Stimulated activated CD8-positive, alpha-beta memory T cell treated with anti-CD3 and anti-CD28 coated beads, Interleukin-4, amount 100 ng/mL, for 24 hours (primary cell): ENCODE measurements around the gene HELZ2.

Source experiments
- DNase-seq: peaks from one replicate; pipeline ENCODE4 v3.0.0-alpha.2; 2020; ENCODE audit warnings: low read depth

Gene HELZ2

GRCh38 chr20:63549679-63550282, 24.3 kb downstream of the HELZ2 start:
- no peak for DNase-seq

GRCh38 chr20:63549019-63549418, 25.0 kb downstream of the HELZ2 start:
- no peak for DNase-seq

- DNase-seq: no peak
These were observed 25.5 kb downstream of the HELZ2 start for GRCh38 chr20:63548542-63548941.

- no peak for DNase-seq
These were observed 26.1 kb downstream of the HELZ2 start, which contains the start of gene SRMS for GRCh38 chr20:63547725-63548480. Gene SRMS, minus strand, starts transcription at chr20:63547749. Its CDS starts 286 bp downstream, at chr20:63547463.

GRCh38 chr20:63546956-63547724, 26.9 kb downstream of the HELZ2 start:
- no peak for DNase-seq

GRCh38 chr20:63546256-63546955, 27.6 kb downstream of the HELZ2 start:
- DNase-seq: no peak

GRCh38 chr20:63545814-63546213, 28.2 kb downstream of the HELZ2 start:
- DNase-seq: no peak

- no peak for DNase-seq
These were observed 29.0 kb downstream of the HELZ2 start for GRCh38 chr20:63544958-63545516.

GRCh38 chr20:63544241-63544957, 29.6 kb downstream of the HELZ2 start:
- no peak for DNase-seq

- no peak for DNase-seq
These were observed 30.3 kb downstream of the HELZ2 start for GRCh38 chr20:63543733-63544132.

GRCh38 chr20:63543131-63543530, 30.9 kb downstream of the HELZ2 start:
- no peak for DNase-seq

- DNase-seq: no peak
These were observed 31.3 kb downstream of the HELZ2 start for GRCh38 chr20:63542696-63543095.

- DNase-seq: no peak
These were observed 31.9 kb downstream of the HELZ2 start for GRCh38 chr20:63542031-63542559.

- DNase-seq: no peak
These were observed 32.7 kb downstream of the HELZ2 start for GRCh38 chr20:63541371-63541770.

- no peak for DNase-seq
These were observed 33.4 kb downstream of the HELZ2 start for GRCh38 chr20:63540417-63541186.

- DNase-seq: no peak
These were observed 34.3 kb downstream of the HELZ2 start for GRCh38 chr20:63539441-63540370.

GRCh38 chr20:63539092-63539430, 35.0 kb downstream of the HELZ2 start:
- DNase-seq: no peak

- DNase-seq: no peak
These were observed 35.6 kb downstream of the HELZ2 start for GRCh38 chr20:63538204-63539091.
